Ramos (cell line): ENCODE data around the gene PHF20.
"Not testable (repeated sequence)": the region's sequence is repeated elsewhere in the genome, so short reads cannot be mapped to it uniquely, and the experiment has no call there.

Source experiments
- in situ Hi-C: fragments of 300-500 bp; cut with MboI; formaldehyde crosslinking; loops from one replicate; pipeline ENCODE4 v1.14.3; 2022; ENCODE audit warnings: low sequenced_read_pairs; ENCODE audit not compliant: unreplicated experiment

Gene PHF20

DNA sequence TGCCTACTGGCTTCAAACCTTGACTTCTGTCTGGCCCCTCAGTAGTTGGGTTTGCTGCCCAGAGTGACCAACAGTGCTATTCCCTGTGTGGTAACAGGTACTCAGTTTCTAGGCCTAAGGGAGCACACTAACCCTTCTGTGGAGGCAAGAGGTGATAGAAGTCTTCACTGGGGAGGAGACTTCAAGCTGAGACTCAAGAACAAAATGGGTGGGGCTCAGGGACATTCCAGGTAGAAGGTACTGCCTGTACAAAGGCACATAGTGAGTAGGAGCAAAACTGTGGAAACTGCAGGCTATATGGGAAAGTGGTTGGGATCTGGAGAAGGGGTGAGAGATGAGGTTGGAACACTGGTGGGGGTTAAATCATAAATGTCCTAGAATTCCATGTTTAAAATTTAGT, 184.8 kb downstream of the PHF20 start:
- in situ Hi-C loops = no loop called here

DNA sequence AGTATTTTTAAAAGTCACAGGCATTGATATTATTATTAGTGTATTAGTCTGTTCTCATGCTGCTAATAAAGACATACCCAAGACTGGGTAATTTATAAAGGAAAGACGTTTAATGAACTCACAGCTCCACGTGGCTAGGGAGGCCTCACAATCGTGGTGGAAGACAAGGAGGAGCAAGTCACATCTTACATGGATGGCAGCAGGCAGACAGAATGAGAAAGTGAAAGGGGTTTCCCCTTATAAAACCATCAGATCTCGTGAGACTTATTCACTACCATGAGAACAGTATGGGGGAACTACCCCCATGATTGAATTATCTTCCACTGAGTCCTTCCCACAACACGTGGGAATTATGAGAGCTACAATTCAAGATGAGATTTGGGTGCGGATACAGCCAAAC, 187.5 kb downstream of the PHF20 start:
- in situ Hi-C loops = not testable (repeated sequence)

DNA sequence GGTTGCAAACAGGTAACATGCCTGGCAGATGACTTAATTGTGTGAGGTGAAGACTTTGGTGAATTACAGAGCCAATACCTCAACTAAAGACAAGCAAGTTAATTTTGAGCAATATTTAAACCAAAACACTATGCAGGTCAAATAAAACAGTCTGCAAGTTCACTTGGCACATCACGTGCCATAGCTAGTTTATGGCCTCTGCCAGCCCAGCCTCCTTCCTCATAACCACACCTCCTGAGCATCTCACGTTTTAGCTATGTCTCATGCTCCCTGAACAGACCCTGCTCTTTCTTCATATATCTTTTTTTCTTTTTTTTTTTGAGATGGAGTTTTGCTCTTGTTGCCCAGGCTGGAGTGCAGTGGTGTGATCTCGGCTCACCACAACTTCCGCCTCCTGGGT, 192.1 kb downstream of the PHF20 start:
- in situ Hi-C loops = no loop called here

DNA sequence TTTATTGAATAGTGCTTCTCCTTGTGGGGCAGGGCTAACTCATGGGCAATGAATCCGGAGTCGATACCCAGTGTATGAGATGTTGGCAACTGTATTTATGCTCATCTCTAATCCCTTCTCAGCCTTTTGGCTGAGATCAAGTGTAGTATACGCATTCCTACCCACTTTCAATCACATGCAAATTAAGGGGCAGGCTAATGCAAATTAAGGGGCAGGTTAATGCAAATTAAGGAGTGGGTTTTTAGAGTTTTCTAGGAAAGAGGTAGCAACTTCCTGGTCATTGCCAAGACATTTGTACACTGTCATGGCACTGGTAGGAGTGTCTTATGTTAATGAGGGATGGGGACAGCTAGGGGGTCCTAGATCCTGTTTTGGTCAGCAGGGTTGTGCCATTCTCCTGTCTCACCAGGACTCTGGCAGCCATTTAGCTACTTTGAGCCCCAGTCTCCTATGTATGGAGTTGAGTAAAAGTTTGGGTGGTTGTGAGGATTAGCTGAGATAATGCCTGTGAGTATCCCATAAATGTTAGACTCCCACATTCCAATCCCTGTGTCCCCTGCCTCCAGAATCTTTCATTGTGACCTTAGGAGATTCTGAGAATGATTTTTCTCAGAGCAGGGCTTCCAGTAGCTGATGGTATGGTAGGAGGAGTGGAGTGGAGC, 196.3 kb downstream of the PHF20 start, which contains the start of gene CNBD2:
TSS of gene CNBD2 (plus strand) at position 612 of the 662 bp plus-strand sequence. CDS start 173 bp downstream, outside the sequence.
- in situ Hi-C loops = no loop called here

DNA sequence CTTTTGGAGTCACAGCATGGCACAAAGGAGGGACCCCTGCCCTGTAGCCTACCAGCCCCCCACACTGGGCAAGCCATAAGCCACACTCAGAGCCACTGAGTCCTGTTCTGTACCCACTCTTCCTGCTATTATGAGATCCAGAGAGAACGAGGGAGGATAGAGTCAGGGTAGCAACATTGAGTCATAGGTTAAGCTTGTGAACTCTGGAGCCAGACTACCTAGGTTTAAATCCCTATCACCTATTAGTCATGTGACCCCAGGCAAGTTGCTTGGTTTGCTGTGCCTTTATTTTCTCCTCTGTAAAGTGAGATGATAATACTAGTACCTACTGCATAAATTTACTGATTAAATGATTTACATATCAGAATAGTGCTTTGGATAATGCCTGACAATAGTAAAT, 197.1 kb downstream of the PHF20 start:
- in situ Hi-C loops = no loop called here

DNA sequence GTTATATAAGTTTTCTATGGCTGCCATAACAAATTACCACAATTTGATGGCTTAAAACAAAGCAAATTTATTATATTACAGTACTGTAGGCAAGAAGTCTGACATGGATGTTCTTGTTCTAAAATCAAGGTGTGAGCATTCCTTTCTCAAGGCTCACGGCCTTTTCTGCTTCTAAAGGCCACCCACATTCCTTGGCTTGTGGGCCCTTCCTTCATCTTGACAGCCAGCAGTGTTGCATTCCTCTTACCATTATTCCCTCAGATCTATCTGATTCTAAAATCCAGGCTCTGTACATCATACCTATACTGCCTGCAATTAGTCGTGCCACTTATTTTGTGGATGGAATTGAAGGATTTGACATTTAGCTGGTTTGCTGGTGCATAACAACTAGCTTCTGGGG, 200.2 kb downstream of the PHF20 start:
- in situ Hi-C loops = no loop called here

DNA sequence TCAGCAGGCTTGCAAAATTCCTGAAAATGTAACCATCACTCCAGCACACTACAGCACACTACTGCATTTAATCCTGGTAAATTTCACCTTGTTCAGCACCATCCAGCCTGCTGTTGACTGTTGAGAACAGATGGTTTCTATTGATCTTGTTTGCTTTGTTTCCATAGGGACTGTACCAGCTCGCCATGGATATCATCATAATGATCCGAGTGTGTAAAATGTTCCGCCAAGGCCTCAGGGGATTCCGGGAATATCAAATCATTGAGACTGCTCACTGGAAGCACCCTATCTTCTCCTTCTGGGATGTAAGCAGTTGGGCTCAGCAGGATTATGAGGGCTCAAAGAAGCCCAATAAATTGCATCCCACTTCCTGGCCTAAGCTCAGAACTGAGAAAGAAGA, 200.6 kb downstream of the PHF20 start:
- in situ Hi-C loops = no loop called here

DNA sequence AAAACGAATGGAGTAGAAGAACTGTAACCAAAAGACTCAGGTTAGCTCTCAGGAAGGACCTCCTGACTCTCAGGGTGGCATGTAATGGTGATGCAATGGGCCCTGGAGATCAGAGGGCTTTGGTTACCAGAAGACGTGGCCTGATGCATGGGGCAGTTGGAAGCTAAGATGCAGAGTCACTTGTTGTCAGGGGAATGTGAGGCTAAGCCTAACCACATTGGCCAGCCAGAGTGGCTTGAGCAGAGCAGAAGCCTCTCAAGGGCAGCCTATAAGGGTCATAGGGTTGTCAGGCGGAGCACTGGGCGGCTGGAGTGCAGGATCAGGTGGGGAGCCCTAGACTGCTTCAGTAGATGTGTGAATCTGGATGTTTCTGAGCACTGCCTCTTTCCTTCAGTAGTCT, 202.4 kb downstream of the PHF20 start:
- in situ Hi-C loops = no loop called here

DNA sequence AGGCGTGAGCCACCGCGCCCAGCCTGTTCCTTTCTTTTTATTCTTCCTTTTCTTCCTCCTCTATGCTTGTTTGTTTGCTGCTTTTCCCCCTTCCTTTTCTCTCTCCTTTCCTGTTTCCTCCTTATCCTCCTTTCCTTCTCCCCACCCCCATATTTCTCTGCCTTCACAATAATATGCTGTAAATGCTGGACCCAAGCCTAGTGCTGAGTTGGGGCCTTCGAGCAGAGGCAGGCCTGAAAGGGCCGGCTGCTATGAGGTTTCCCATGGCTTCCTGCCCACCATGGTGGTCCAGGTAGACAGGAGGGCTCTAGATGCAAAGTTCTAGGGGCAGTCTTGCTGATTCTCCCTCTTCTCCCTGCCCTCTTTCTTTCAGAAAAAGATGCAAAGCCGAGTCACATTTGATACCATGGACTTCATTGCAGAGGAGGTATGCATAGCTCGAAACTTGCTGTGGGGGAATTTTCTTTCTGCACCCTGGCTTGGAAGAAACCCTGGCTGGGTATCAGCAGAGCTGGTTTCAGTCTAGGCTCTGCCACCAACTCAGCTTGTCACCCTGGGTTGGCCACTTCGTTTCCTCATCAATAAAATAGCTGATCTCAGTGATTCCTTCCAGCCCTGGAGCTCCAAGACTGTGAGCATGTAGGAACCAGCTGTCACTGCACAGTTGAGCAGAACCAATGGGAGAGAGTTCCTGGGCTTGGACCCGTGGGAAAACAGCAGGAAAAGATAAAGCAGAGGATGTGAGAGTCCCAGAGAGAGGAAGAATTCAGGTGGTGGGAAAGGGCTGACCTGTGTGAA, 204.0 kb downstream of the PHF20 start:
- in situ Hi-C loops = loop anchor here (25.0 kb wide), 1 partner anchor 462 kb away; no protein-coding TSS in a partner anchor

DNA sequence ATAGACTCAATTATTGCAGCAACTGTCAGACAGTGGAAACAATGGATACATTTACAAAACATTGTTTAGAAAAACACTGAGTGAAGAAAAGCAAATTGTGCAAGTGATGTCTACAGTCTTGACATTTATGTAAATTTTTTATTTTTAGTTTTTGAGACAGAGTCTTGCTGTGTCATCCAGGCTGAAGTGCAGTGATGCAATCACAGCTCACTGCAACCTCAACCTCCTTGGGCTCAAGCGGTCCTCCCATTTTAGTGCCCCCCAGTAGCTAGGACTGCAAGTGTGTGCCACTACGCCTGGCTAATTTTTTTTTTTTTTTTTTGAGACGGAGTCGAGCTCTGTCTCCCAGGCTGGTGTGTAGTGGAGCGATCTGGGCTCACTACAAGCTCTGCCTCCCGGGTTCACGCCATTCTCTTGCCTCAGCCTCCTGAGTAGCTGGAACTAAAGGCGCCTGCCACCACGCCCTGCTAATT, 206.3 kb downstream of the PHF20 start:
- in situ Hi-C loops = loop anchor here (25.0 kb wide), 1 partner anchor 459 kb away; no protein-coding TSS in a partner anchor

DNA sequence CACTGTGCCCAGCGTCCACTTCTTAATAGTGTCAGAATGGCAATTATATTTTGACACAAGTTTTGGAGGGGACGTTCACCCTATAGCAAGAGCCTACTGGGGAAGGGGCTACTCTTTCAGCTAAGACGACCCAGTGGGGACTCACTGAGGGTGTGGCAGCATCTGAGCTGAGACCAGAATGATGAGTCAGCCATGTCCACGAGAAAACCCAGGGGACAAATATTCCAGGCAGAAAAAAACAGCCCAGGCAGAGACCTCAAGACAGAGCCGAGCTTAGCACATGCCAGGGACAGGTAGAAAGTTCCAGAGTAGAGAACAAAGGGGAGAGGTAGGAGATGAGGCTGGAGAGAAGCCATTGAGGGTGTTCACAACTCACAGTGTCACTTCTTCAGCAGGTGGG, 207.7 kb downstream of the PHF20 start:
- in situ Hi-C loops = loop anchor here (25.0 kb wide), 1 partner anchor 458 kb away; no protein-coding TSS in a partner anchor

DNA sequence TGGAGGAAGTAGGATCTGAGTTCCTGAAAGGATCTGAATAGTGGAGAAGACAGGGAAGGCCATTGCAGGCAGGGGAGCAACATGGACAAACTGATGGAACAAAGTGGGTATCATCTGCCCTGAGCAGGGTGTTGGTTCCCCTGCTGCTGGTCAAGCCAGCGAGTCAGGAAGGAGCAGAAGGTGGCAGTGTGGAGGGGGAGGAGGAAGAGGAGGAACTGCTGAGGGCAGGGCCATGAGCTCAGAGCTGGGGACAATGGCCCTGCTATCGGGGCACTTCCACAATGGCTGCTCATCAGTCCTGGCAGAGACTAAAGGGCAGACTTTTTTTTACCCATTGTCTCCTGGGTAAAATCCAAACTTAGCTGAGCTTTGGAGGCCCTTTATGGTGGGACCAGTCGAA, 210.2 kb downstream of the PHF20 start:
- in situ Hi-C loops = loop anchor here (25.0 kb wide), 1 partner anchor 455 kb away; no protein-coding TSS in a partner anchor

DNA sequence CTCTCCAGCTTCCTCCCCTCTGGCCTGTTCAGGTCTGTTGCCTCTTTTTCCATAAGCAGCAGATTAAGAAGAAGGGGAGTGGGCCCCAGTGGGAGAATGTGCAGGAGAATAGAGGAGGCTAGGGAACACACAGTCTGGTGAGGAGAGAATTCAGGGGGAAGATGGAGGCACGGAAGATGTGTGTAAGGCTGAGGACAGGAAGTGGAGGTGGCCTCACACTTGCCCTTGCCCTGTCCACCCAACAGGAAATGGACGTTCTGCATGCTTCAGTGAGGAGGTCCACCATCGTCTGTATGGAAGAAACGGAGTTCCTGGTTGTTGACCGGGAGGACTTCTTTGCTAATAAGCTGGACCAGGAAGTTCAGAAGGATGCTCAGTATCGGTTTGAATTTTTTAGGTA, 212.6 kb downstream of the PHF20 start:
- in situ Hi-C loops = loop anchor here (25.0 kb wide), 1 partner anchor 453 kb away; no protein-coding TSS in a partner anchor

DNA sequence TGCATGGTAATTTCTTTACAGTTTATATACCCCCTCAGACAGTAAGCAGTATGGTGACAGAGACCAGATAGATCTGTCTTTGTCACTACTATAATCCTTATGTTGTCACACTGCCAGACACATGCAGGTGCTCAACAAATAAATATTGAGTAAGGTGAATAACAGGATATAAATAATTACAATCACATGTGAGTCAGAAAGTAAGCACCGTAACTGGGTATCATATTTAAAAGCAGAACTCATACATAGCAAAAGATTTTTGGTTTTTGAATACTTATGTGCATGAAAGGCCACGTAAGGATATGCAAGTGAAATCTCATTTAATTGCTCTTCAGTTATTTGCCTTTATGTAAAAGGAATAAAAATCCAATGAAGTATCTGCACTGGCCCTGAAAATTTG, 214.0 kb downstream of the PHF20 start:
- in situ Hi-C loops = loop anchor here (25.0 kb wide), 1 partner anchor 451 kb away; no protein-coding TSS in a partner anchor

DNA sequence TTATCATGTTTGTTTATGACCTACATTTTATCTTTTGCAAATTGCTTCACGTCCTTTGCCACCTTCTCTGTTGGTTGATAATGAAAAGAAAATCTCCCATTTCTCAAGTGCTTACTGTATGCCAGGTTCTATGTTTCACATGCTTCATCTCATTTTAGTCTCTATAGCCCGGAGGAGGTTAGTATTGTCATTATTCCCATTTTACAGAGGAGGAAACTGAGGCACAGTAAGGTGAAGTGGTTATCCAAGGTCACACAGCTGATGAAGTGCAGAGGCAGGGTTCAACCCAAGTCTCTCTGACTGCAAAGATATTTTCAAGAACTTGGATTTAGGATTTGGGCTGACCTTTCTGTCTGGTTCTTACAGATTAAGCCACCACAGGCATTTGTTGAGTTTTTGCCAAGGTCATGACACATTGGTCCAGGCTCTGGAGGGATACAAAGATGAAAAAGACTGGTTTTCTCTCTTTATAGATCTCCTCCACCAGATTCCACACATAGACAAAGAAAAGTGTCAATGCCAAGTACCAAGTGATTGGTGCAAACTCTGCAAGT, 217.2 kb downstream of the PHF20 start:
- in situ Hi-C loops = loop anchor here (25.0 kb wide), 1 partner anchor 448 kb away; no protein-coding TSS in a partner anchor

DNA sequence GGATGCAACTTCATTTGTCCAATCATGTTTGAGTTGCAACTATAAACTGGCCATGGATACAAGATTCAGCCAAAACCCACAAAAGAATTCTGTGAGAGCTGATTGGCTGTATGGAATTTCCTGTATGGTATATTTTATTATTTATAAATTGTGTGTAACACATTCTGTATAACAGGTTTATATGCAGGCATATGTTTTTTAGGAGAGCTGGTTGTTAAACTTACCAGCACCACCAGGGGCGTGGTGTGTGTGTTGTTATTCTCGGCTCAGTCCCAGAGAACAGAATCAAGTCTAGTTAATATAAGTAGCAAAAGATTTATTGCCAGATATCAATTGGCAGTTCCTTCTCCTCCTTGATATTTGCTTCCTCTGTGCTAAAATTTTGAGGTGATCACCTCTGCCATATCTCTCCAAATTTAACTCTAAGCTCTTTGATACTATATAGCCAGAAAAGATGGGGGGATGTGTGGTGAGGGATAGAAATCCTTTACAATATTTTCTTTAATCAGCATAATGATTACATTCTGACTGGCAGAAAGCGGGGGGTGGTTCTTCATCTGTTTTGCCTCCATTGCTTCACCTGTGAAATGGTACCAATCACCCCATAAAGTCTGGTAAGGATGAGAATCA, 219.4 kb downstream of the PHF20 start:
- in situ Hi-C loops = loop anchor here (25.0 kb wide), 1 partner anchor 446 kb away; no protein-coding TSS in a partner anchor

DNA sequence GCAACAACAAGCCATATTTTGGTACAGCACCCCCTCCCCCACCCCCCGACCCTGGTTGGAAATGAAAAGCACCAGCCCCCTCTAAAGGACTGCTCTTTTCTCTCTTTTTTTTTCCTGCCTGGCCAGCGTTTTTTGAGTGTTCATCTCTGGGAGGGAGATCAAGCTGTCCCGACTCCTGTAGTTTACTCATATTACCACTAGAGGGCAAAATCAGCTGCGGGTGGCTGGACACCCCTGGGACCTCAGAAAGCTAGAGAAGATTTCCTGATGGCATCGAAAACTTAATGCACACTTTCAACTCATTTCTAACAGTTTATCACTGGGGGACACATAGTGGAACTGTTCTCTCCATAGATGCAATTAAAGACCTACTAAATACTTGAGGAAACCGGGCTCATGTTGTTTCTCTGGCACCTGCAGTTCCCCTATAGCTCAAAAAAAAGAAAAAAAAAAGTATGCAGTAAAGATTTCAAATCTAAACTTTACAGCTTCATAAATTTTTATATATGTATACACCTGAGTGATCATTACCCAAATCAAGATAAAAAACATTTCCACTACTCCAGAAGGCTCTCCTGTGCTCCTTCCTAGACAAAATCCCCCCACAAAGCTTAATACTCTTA, 221.0 kb downstream of the PHF20 start:
- in situ Hi-C loops = loop anchor here (25.0 kb wide), 1 partner anchor 444 kb away; no protein-coding TSS in a partner anchor

DNA sequence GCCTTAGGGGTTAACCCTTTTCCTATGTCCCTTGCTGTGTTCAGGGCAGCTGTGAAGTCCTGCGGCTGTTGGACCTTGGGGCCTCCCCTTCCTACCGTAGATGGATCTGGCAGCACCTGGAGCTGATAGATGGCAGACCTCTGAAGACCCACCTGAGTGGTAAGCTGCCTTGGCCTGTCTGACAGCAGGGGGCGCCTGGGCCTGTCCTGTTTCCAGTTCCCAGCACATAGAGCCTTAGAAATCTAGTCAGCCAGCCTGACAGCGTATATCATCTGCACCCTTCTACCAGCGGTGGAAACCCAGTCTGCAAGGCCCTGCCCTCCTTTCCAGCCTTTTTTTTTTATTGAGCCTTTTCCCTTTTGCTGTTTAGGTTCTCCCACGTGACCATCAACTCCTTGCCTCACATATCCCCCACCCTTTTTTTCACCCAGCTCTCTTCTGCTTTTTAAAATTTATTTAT, 223.2 kb downstream of the PHF20 start:
- in situ Hi-C loops = loop anchor here (5.0 to 25.0 kb wide), 2 partner anchors 142 to 442 kb away; no protein-coding TSS in a partner anchor

DNA sequence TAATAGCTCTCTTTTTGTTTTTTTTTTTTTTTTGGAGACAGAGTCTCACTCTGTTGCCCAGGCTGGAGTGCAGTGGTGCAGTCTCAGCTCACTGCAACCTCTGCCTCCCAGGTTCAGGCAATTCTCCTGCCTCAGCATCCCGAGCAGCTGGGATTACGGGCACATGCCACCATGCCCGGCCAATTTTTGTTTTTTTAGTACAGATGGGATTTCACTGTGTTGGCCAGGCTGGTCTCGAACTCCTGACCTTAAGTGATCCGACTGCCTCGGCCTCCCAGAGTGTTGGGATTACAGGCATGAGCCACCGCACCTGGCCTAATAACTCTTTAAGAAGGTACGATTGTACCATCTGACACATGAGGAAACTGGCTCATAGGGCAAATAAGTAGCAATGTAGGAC, 224.7 kb downstream of the PHF20 start:
- in situ Hi-C loops = loop anchor here (5.0 to 25.0 kb wide), 2 partner anchors 141 to 441 kb away; no protein-coding TSS in a partner anchor
